Activated CD4-positive, alpha-beta T cell treated with anti-CD3 and anti-CD28 coated beads for 48 hours (primary cell): ENCODE data around the gene ZG16B.
A peak's percentile ranks its signal among the peaks of the same experiment; 100 is the strongest.

ENCODE experiments used
- DNase-seq: peaks from one replicate; pipeline ENCODE4 v3.0.0-alpha.2; 2020

Gene ZG16B

DNA sequence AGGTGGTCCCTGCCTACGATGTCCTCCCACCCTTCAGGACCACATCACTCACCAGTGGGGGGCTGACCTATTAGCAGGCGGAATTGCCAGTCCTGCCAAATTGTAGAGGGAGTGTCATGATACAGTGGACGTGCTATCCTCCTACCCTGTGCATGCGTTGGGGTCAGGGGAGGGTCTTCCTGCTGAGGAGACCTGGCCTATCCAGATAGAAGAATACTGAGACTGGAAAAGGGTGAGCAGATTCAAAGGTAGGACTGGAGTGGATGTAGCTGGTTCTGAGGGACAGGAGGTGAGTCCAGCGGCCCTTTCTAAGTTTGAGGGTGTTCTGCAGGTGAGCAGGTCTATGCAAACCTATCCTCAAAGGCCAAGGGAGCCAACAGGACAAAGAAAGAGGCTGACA is 23.8 kb upstream of the ZG16B start:
- DNase-seq = no peak

DNA sequence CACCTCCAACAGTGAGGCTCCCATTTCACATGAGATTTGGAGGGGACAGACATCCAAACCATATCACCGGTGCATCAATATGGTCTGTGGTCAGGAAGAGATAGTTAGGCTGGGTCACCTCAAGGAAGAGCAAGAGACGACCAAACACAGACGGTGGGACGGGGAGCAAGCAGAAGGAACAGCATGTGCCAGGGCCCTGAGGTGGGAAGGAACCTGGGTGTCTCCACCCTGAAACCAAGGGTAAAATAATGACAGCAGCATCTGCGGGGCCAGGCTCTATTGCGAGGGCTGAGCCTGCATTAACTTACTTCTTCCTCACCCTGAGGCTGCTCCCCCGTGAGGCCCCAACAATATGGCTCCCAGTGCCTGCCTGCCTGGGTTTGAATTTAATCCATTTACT is 21.9 kb upstream of the ZG16B start:
- no peak for DNase-seq

DNA sequence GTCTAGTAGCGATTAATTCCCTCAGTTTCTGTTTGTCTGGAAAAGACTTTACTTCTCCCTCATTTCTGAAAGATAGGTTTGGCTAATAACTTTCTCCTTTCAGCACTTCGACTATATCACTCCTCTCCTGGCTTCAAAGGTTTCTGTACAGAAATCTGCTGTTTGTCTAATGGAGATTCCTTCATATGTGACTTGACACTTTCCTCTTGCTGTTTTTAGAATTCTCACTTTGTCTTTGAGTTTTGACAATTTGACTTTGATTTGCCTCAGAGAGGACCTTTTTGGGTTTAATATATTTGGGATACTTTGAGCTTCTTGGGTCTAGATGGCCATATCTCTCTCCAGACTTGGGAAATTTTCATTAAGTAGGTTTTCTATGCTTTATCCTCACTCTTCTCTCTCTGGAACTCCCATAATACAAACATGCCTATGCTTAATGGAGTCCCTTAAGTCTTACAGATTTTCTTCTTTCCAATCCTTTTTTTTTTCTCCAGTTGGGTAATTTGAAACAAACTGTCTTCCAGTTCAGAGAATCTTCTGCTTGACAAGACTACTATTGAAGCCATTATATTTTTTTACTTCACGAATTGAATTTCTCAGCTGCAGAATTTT is 20.8 kb upstream of the ZG16B start:
- no peak for DNase-seq

GRCh38 chr16:2810651-2811050 is 19.5 kb upstream of the ZG16B start:
- DNase-seq = no peak

DNA sequence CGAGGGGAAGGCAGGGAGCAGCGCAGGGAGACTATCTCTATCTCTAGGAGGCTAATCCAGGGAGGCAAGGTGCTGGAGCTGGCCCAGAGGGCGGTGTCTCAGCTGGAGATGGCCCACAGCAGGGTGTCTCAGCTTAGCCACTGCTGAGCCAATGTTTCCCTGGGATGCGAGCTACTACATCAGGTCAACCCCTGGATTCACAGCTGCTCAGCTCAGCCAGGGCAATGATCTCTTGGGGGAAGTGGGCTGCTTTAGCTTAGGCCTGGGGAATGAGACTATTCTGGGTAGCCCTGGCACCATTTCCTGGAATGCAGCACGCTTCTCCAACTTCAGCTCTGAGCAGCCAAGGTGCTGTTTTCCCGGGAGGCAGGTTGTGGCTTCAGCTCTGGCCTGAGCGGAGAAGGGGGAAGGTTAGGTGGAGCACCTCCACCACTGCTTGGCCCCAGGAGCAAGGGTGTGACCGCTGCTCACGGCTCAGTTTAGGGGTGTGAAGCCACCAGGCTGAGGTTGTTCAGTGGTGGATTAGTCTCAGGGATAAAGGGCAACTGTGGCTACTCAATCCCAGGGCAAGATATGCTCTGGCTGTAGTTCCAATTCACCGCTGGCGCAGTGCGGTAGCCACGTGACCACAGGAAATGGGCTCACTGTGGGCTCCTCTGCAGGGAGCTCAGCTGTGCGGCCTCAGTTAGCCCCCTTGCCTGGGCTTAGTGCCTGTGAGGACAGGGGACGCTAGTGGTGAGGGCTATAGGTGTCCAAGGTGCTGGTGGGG is 18.2 kb upstream of the ZG16B start:
- DNase-seq = no peak

GRCh38 chr16:2813771-2814221 is 16.3 kb upstream of the ZG16B start:
- DNase-seq = no peak

DNA sequence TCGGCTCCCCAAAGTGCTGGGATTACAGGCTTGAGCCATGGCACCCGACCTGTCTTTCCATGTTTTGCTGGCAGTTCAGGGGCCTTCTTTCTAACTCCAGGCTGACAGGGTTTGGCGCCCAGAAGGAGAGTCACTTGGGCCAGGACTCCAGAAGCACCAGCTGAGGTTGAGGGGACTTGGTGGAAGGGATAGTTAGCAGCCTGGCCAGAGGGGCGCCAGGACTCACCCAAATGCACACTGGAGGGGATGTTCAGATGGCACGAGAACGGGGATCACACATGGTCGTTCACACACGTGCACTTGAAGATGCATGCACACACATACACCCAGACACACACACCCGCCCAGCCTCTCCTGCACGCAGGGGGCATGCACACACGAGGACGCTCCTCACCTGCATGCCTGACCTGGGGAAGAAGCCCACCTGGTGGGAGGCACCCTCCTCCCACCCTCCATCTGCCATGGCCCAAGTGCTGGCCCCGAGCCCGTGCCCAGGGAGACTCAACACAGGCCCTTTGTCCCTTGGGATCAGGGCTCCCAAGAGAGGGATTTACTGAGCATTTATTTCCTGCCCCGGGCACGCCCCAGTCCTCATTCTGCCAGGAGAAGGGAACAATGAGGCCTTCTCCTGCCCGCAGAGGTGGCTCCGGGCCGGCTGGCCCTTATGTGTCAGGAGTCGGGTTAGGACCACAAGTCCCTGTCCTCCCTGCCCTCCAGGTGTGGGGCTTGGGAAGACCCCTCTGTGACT is 15.4 kb upstream of the ZG16B start:
- no peak for DNase-seq

- DNase-seq = no peak
Observed at GRCh38 chr16:2815299-2815771, 14.8 kb upstream of the ZG16B start.

DNA sequence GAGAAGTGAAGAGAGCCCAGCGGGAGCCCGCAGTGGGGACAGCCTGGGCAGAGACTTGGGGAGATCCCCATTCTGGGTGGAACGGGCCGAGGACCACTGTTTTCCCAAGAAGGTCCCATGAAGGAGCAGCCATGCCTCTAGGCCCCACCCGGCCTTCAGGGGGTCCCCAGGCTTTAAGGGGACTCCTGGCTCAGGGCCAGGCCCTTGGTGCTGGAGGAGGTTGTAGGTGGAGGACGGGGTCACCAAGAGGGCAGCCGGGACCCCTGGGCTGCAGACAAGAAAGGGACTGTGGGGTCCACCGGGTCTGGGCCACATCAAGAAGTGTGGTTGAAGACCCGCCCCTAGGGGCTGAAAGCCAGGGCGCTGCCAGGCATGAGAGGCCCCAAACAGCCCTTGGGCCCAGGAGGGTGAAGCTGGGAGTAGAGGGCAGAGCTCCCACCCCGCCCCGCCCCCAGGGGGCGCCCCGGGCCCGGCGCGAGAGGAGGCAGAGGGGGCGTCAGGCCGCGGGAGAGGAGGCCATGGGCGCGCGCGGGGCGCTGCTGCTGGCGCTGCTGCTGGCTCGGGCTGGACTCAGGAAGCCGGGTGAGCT is 13.3 kb upstream of the ZG16B start, which contains the start of gene PRSS21:
Gene PRSS21, plus strand, starts transcription at position 487 of the 589 bp plus-strand sequence. Its CDS starts 32 bp downstream, at position 519.
- peak; percentile 58 for DNase-seq

- no peak for DNase-seq
Observed at GRCh38 chr16:2817340-2818271, 12.5 kb upstream of the ZG16B start.

- no peak for DNase-seq
Observed at GRCh38 chr16:2818272-2818876, 11.7 kb upstream of the ZG16B start.

DNA sequence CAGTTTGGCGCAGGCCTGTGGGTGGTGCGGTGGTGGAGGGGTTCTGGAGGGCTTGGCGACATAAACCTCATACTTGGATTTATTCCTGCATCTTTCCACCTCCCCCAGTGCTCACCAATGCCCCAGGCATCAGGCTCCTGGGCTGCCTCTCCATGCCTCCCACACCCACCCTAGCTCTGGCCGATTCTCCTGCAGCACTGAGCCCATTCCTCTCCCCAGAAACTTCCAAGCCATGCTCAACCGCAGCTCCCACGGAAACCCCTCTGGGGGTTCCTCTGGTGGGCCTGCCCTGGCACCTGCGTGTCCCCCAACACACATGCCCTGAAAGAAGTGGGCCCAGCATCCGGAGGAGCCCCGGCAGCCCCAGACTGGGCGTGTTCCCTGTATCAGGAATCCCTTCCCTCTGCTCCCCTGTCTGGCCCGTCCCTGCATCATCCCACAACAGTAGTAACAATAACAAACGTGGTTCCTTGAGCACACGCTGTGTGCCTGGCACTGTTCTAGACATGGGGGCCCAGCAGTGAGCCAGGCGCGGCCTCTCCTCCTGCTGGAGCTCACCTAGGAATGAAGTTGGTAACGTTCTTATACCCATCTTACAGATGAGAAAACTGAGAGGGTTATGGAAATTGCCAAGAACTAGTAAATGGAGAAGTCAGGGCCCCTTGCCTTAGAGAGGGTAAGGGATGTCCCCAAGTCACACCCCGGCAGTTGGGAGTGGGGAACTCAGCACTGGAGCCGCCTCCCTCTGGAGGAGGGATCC is 10.7 kb upstream of the ZG16B start:
- no peak for DNase-seq

GRCh38 chr16:2819939-2820835 is 9.9 kb upstream of the ZG16B start:
- no peak for DNase-seq

DNA sequence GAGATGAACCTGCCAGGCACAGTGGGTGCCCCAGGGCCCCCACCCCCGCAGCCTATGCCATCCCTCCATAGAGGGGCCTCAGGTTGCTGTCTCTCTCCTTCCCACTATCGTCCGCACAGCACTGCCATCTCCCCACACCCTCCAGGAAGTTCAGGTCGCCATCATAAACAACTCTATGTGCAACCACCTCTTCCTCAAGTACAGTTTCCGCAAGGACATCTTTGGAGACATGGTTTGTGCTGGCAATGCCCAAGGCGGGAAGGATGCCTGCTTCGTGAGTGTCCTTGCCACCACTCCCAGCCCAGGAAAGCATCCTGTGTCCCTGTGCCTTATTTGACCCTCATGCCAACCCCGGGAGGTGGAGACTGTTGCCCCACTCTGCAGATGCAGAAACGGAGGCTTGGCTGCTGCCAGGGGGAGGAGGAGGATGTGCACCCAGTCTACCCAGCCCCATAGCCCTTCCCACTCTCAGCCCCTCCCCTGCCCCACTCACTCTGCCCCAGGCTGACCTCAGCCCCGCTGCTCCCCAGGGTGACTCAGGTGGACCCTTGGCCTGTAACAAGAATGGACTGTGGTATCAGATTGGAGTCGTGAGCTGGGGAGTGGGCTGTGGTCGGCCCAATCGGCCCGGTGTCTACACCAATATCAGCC is 9.1 kb upstream of the ZG16B start:
- no peak for DNase-seq

GRCh38 chr16:2821487-2822157 is 8.5 kb upstream of the ZG16B start:
- DNase-seq = no peak

GRCh38 chr16:2822158-2822495 is 8.0 kb upstream of the ZG16B start:
- no peak for DNase-seq

- DNase-seq = no peak
Observed at GRCh38 chr16:2822496-2822895, 7.6 kb upstream of the ZG16B start.

GRCh38 chr16:2824626-2825025 is 5.5 kb upstream of the ZG16B start:
- no peak for DNase-seq
